GM21367 (cell line): ENCODE measurements around the gene SLC12A4.
"Not testable (repeated sequence)": the region's sequence is repeated elsewhere in the genome, so short reads cannot be mapped to it uniquely, and the experiment has no call there.

ENCODE experiments used
- ATAC-seq: cut with Tn5 transposase; IDR thresholded peaks from one replicate; pipeline ENCODE4 v1.9.1; 2021; ENCODE audit not compliant: unreplicated experiment

SLC12A4 gene

DNA sequence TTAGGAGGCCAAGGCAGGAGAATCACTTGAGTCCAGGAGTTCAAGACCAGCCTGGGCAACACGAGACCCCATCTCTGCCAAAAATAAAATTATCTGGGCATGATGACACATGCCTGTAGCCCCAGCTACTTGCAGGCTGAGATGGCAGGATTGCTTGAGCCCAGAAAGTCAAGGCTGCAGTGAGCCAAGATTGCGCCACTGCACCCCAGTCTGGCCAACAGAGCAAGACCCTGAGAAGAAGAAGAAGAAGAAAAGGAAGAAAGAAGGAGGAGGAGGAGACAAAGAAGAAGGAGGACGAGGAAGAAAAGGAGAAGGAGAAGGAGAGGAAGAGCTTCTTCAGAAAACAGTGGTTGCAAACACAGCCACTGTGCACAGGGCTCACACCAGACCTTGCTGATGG lies 20.2 kb upstream of the SLC12A4 start:
- no peak for ATAC-seq

DNA sequence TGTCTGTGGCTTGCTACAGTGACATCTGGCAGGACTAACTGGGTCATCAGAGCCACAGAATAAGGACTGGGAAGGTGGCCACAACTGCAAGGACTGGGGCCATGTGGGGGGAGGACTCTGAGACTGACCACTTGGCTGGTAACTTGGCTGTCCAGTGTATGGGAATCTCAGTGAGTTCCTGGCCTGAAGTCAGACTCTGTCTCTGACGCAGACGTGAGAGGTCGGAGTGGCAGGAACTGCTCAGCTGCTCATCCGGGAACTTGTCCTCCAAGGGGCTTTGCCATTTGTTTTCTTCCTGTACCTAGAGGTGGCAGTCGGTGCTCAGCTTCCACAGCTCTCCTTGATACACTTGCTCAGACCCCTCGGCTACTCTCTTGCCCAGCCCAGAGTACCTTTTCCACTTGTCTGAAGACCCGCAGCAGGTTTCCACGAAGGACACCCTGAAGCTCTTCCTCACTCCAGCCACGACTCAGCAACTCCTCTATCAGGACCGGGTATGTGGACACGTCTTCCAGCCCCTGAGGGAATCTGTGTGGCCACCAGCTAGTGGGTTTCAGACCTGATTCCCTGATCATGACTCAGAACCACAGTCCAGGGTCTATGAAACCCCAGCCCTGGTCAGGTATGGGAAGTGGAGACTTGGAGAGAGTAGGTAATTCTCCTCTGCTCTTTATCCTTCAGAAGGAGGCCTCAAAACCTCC lies 19.2 kb upstream of the SLC12A4 start:
- no peak for ATAC-seq

DNA sequence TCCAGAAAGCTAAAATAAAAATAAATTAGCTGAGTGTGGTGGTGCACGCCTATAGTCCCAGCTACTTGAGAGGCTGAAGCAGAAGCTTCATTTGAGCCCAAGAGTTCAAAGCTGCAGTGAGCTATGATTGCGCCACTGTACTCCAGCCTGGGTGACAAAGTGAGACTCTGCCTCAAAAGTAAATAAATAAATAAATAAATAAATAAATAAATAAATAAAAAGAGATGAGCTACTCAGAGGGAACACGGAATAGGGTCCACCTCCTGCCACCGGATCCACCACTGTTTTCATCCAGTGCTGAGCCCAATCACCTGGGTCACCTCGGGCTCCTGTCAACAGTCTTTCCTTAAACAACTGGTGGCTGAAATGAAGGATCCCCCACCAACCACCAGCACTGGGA lies 18.5 kb upstream of the SLC12A4 start:
- no peak for ATAC-seq

DNA sequence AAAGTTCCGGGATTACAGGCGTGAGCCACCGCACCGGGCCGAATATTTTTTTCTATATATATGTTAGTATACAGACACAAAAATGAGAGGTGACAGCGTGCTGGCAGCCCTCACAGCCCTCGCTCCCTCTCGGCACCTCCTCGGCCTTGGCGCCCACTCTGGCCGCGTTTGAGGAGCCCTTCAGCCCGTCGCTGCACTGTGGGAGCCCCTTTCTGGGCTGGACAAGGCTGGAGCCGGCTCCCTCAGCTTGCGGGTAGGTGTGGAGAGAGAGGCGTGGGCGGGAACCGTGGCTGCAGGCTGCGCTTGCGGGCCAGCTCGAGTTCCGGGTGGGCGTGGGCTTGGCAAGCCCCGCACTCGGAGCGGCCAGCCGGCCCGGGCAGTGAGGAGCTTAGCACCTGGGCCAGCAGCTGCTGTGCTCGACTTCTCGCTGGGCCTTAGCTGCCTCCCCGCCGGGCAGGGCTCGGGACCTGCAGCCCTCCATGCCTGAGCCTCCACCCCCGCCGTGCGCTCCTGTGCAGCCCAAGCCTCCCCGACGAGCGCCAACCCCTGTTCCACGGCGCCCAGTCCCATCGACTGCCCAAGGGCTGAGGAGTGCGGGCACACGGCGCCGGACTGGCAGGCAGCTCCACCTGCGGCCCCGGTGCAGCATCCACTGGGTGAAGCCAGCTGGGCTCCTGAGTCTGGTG lies 13.7 kb upstream of the SLC12A4 start:
- no peak for ATAC-seq

DNA sequence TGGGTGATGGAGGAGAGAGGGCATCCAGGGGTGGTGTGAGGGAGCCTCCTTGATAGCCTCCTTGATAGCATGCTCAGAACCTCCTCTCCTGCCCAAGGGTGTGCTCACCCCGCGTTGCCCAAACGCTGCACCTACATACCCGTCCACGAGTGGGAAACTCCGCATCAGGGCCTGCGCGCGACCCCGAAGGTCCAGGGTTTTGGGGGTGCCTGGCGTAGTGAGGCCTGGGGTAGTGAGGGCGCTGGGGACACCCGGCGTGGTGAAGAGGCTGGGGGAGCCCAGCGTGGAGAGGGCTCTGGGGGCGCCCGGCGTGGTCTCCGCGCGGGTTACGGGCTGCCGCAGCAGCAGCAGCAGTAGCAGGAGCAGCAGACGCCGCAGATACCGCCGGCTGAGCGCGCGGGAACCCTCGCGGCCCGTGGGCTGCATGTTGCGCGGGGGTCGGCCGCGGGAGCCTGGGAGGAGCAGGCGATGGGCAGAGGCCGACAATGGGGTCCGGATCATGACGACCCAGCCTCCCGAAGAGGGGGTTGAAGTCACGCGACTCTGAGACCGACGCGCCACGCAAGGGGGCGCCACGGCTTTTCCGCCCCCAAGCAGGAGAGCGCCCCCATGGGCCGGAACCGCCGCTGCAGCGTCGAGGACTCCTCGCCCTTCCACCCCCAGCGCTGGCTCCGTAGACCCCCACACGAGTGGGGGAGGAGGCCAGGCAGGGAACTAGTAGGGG lies 11.7 kb upstream of the SLC12A4 start, which contains the start of gene DPEP3:
Gene DPEP3, minus strand, starts transcription at position 545 of the 724 bp plus-strand sequence. Its CDS starts 119 bp downstream, at position 426.
- no peak for ATAC-seq

DNA sequence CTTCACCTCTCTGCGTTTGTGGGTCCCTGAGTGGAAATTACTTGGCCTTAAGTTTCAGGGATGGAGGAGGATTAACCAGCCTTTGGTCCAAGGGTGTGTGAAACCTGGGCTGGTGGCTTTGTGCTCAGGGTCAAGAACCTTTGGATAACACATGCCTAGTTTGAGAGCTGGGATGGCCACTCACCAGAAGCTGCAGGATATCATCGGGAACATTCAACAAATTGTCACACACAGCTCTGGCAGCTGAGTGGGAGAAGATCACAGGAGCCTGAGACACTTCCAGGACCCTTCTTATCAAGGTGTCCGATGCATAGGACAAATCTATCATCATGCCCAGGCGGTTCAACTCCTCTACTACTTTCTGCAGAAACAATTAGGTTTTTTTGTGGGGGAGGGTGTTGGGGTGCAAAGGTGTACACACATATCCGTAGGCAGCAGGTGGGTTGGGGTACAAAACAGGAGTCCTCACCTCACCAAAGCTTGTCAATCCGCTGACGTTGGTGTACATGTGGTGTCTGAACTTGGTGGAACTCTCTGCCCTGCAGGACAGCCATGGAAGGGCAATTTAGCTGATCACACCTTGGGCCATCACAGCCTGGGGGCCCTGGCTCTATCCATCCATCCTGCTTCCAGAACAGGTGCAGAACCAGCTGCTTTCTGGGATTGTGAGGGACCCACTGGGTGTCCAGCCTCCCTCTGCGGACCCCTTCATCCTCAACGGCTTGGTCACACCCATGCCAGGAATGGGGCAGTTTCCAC lies 9.2 kb upstream of the SLC12A4 start:
- no peak for ATAC-seq

DNA sequence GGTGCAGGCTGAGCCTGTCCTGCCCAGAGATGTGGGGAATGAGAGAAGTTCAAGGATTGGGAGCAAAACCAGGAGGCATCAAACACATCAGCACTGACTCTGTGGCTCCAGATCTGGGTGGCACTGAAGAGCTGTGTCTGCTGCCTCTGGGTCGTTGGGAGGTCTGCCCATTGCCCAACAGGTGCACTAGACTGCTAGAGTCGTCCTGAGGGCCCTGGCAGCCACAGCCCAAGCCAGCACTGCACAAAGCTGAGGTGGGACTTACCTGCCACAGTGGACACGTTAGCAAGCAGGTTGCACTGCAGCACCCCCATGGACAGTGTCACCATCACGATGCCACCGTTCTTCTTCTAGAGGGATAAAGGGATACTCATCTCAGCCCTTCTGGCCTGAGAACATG lies 8.6 kb upstream of the SLC12A4 start:
- ATAC-seq: no peak

DNA sequence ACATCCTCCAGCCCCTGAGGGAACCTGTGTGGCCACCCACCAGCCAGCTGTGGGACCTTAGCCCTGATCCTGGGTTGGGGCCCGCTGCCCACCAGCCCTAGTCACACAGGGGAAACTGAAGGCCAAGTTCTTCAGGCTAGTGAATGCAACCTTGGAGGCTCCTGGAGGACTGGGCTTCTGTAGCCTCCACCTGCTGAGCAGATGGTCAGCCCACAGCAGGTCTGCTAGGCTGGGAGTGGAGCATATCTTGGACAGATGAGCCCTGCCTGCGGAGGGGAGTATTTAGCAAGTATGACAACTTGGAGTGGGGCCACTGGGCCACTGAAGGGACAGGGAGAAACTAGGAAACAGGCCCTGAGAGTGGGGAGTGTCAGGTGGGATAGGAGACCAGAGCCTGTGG lies 7.8 kb upstream of the SLC12A4 start:
- no peak for ATAC-seq

DNA sequence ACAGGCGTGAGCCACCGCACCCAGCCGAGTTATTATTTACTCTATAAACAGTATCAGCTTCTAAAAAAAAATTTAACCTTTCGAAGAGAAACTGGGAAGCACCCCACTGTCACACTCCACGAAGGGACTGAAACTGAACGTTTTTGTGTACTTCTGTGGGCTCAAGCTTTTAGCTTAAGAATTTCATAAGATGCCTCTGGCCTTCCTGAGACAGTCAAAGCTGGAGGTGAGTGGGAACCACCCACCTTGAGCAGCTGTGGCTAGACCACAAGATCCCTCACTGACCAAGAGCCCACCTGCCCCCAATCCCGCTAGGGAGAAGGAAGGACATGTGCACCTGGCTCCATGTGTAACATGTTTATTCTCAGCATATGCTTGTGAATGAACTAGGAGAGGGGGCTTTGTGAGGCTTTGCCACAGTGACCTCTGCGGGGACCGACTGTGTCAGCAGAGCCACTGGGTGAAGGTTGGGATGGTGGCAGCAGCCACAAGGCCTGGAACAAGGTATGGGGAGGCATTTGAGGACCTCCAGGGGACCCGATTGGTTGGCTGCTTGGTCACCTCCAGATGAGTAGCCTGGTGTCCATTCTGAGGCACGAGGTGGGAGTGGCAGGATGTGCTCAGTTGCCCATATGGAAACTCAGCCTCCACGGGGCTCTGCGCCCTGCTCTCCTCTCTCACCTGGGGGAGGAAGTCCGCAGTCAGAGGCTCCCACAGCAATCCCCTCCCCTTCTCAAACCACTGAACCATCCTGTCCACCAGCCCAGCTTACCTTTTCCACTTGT lies 7.1 kb upstream of the SLC12A4 start:
- ATAC-seq: no peak

DNA sequence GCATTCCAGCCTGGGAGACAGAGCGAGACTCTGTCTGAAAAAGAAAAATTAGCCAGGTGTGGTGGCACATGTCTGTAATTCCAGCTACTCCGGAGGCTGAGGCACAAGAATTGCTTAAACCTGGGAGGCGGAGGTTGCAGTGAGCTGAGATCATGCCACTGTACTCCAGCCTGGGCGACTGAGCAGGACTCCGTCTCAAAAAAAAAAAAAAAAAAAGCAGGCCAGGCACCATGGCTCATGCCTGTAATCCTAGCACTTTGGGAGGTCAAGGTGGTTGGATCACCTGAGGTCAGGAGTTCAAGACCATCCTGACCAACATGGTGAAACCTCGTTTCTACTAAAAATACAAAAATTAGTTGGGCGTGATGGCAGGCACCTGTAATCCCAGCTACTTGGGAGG lies 3.8 kb upstream of the SLC12A4 start:
- not testable (repeated sequence) for ATAC-seq

DNA sequence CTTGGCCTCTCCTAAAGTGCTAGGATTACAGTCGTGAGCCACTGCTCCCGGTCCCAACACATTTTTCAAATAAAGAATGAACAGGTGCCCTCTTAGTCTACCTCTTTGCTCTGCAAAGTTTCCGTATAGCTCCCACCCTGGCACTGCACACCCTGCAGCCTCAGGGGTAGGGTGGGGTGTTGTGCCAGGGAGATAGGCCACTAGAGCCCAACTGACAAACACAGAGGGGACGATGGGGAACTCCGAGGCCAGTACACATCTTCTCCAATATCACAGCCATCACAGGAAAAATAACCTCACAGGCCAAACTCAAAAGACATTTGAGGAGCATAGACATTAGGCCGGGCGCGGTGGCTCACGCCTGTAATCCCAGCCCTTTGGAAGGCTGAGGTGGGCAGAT lies 2.7 kb upstream of the SLC12A4 start:
- no peak for ATAC-seq

DNA sequence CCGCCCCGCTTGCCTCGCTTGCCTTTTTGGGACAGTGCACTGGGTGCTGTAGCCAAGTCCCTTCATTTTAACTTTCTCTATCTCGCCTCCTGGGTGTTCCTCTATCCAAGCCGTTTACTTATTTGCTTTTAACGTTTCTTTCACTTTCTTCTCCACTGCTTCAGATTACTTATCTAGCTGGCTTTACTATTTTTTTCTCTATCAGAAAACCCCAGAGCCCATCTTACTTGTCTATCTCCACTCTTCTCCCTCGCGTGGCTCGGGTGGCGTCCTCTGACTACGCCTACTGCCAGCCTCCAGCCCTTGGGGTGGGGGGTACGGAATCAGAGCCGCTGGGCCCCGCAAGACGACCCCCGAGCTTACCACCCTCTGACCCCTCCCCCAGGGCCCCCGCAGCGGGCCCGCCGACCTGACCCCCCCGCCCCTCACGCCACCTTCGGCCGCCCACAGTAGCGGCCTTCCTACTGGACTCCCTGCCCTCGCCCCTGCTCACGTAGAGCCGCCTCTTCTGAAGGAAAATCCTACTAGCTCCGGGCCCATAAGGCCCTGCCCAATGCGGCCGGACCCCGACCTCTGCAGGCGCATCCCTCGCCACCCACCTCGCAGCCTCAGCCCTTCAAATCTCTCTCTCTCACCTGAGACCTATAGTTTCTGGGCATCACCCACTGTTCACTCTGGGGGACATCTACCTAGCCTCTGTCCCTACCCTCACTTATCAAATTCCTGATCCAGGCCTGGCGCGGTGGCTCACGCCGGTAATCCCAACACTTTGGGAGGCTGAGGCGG lies 1.0 kb upstream of the SLC12A4 start:
- no peak for ATAC-seq

DNA sequence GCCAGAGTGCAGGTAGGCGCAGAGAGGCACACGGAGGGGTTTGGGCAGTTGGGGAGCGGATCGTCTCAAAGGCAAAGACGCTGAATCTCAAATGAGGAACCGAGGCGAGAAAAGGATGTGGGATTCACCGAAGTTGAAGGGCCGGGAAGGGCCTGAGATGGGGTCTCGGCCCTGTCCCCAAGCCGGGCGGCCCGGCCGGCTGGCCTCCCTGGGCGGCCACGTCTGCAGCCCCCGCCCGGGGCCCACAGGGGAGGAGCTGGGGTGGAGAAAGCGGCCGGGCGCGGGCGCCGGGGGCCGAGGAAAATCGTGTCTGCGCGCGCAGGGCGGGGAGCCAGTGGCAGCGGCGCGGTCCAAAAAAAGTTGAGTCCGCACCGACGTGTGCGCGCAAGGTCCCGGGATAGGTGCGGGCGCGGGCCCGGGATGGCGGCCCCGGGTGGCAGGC lies 458 bp downstream of the SLC12A4 start:
- ATAC-seq: peak; percentile 15

DNA sequence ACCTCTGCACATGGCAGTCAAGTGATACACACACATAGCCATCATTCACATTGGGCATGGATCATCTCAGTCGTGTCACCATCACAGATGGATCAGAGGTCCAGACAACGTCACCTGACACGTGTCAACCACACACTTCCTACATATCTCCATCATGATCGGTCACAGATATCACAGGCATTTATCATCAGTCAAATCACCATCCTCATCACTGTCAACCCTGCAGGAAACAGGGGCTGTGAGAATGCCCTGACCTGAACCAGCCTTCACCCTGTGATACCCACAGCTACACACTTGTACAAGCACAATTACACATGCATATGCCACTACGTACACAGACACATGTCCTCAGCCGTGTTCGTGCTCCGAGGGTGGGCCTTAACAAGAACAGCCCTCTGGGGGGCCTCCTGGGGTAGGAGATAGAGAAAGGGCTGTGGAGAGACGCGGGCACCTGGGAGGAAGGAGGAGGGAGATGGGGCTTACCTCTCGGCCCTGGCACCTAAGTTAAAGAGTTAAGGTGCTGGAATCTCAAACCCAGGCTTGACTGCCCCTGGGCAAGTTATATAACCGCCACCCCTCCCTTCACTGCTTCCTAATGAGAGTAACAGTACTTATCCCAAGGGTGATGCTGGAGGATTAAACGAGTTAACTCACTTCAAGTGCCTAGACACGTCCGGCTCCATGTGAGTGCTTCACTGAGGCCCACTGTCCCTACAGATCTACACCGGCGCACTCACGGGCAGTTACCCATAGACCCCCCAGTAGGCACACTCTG lies 1.1 kb downstream of the SLC12A4 start:
- ATAC-seq: no peak

DNA sequence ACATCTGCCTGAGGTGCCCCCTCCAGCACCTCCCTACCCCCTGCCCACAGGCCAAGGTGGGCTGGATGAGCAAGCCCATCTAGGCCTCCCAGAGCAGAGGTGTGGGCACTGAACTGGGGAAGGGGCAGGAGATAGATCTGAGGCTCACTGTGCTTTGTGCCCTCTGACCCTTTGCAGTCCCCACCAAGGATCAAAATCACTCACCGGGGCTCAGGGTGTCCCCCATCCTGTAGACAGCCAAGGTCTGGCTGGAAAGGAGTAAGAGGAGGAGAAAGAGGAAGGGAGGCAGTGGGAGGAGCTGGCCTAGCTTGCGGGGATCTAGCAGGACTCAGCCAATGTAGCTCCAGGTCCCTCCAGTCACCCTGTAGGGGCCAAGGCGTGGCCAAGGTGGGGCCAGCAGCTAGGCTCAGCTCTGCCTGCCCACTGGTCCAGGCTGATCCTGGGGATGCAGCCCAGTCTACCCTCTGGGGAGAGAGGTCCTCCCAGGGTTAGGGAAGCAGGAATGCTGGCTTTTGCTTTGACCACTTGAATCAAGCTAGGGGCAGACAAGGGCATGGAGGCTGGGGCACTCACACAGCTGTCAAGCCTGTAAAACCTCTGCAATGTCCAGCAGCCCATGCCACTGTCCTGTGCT lies 1.8 kb downstream of the SLC12A4 start:
- ATAC-seq: no peak

DNA sequence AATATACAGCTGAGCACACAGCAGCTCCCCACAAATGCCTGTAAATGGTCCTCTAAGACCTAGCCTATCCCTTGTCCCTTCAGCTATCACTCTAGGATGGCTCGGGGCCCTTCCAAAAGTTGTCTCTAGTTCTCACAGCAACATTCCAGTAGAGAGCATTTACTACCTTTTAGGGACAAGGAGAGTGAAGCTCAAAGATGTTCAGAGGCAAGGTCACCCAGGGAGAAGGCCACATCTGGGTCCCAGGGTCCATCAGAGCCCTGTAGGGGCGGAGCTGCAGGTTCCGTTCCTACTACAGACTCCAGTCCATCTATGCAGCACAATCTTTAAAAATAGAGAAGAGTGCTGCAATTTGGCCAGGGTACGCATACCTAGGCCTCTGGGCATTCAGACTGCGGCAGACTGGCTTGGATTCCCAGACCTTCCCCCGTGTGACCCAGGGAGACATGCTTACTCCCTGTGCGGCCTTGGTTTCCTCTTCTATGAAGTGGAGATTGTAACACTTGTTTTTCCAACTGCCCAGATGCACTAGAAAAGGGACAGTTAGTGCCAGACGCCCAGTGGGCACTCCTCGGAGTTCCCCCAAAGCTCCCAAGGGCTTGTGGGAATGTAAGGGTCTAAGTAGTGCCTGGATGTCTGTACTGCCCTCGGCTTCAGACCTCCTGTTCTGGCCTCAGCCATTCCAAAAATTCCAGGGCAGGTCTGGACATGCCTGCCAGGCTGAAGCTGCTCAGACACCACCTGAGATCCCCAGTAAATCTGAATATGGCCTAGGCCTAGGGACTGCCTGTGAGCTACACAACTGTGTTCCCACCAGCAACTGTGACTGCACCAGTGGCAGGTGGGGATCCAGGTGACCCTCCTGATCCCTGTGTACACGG lies 2.5 kb downstream of the SLC12A4 start:
- no peak for ATAC-seq

DNA sequence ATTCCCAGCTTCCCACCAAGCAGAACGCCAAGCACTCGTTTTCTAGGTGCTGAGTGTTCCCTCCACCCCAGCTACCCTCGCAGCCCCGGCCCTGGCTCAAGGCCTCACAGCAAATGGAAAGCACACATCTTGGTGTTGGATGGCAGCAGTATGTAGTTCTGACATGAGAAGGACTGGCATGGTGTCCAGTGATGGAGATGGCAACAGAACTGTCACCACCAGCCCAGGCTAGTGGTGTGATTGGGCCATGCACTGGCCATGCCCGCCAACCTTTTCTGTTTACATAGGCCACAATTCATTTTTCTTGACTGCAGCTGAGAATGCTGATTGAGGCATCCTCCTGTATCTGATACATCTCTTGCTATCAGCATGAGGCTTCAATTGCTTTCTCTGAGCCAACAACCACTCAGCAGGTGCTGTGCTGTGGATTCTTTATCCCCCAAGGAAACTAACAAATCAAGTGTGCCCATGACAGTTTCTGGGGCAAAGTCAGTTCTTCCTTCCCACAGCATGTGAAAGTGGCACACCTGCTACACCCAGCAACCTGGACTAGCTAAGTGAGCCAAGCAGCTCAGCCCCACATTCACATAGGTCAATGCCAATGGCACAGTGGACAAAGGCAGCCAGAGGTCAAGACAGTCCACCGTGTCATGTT lies 3.8 kb downstream of the SLC12A4 start:
- ATAC-seq: no peak
